GM18499 (cell line): ENCODE measurements around the gene SBSN.

Experiments
- ATAC-seq: cut with Tn5 transposase; IDR thresholded peaks from one replicate; pipeline ENCODE4 v1.9.1; 2021; ENCODE audit warnings: moderate number of reproducible peaks; ENCODE audit not compliant: insufficient read depth, unreplicated experiment

Gene SBSN

GRCh38 chr19:35509861-35510625, 18.1 kb downstream of the SBSN start:
- ATAC-seq: no peak

GRCh38 chr19:35509018-35509652, 19.0 kb downstream of the SBSN start:
- ATAC-seq: no peak

- ATAC-seq: no peak
Observed at GRCh38 chr19:35508129-35508528, 20.0 kb downstream of the SBSN start.

- no peak for ATAC-seq
Observed at GRCh38 chr19:35507561-35507960, 20.6 kb downstream of the SBSN start.

- ATAC-seq: no peak
Observed at GRCh38 chr19:35506011-35506410, 22.1 kb downstream of the SBSN start.

GRCh38 chr19:35502751-35503150, 25.4 kb downstream of the SBSN start:
- ATAC-seq: no peak

- no peak for ATAC-seq
Observed at GRCh38 chr19:35501684-35502083, 26.4 kb downstream of the SBSN start.

- ATAC-seq: no peak
Observed at GRCh38 chr19:35500611-35501010, 27.5 kb downstream of the SBSN start.

- no peak for ATAC-seq
Observed at GRCh38 chr19:35498984-35499527, 29.1 kb downstream of the SBSN start.

- no peak for ATAC-seq
Observed at GRCh38 chr19:35498220-35498619, 29.9 kb downstream of the SBSN start.

GRCh38 chr19:35497406-35497805, 30.7 kb downstream of the SBSN start:
- ATAC-seq: no peak

- ATAC-seq: no peak
Observed at GRCh38 chr19:35495107-35496064, 32.7 kb downstream of the SBSN start.

GRCh38 chr19:35493971-35494370, 34.1 kb downstream of the SBSN start:
- ATAC-seq: no peak

GRCh38 chr19:35491836-35492360, 36.2 kb downstream of the SBSN start:
- no peak for ATAC-seq

- ATAC-seq: no peak
Observed at GRCh38 chr19:35490364-35490763, 37.7 kb downstream of the SBSN start, which contains the start of gene KRTDAP. TSS of gene KRTDAP (minus strand) at chr19:35490464. CDS start at chr19:35490442, 22 bp downstream.

GRCh38 chr19:35488677-35489076, 39.4 kb downstream of the SBSN start:
- ATAC-seq: no peak

- ATAC-seq: no peak
Observed at GRCh38 chr19:35487656-35488182, 40.4 kb downstream of the SBSN start.

- no peak for ATAC-seq
Observed at GRCh38 chr19:35486268-35486708, 41.8 kb downstream of the SBSN start.

- peak; percentile 64 for ATAC-seq
Observed at GRCh38 chr19:35484252-35485036, 43.7 kb downstream of the SBSN start.
